WTC11 (cell line): ENCODE measurements around the gene CCNB2.
A peak's percentile ranks its signal among the peaks of the same experiment; 100 is the strongest.

ENCODE experiments used
- CTCF ChIP-seq: fragments of 200-600 bp; IDR thresholded peaks from 2 replicates; pipeline ENCODE4 v1.8.0; 2022; ENCODE audit warnings: antibody characterized with exemption
- FOXK1 ChIP-seq: sonication (generic); formaldehyde crosslinking; IDR thresholded peaks from 2 replicates; pipeline ENCODE4 v1.8.0; 2022; ENCODE audit warnings: mild to moderate bottlenecking, moderate library complexity, missing genetic modification reagents
- MAX ChIP-seq: sonication (generic); formaldehyde crosslinking; IDR thresholded peaks from 2 replicates; pipeline ENCODE4 v1.8.0; 2022; ENCODE audit warnings: mild to moderate bottlenecking, missing genetic modification reagents
- MLX ChIP-seq: sonication (generic); formaldehyde crosslinking; IDR thresholded peaks from 2 replicates; pipeline ENCODE4 v1.8.1; 2023; ENCODE audit warnings: mild to moderate bottlenecking, missing genetic modification reagents, moderate library complexity
- NR3C1 ChIP-seq: sonication (generic); formaldehyde crosslinking; conservative IDR thresholded peaks from 2 replicates; pipeline ENCODE4 v1.8.1; 2023; ENCODE audit warnings: low read depth, mild to moderate bottlenecking, missing genetic modification reagents
- PRDM15 ChIP-seq: sonication (generic); formaldehyde crosslinking; IDR thresholded peaks from 2 replicates; pipeline ENCODE4 v1.8.0; 2022; ENCODE audit warnings: missing genetic modification reagents
- TP53 ChIP-seq: sonication (generic); formaldehyde crosslinking; IDR thresholded peaks from 2 replicates; pipeline ENCODE4 v1.8.1; 2023; ENCODE audit warnings: mild to moderate bottlenecking, missing genetic modification reagents
- USF1 ChIP-seq: sonication (generic); formaldehyde crosslinking; IDR thresholded peaks from 2 replicates; pipeline ENCODE4 v1.8.0; 2022; ENCODE audit warnings: mild to moderate bottlenecking, missing genetic modification reagents
- ZMAT4 ChIP-seq: fragments of 250-450 bp; sonication (Bioruptor Pico); IDR thresholded peaks from 2 replicates; pipeline ENCODE4 v1.9.0; 2021; ENCODE audit warnings: mild to moderate bottlenecking
- ZNF138 ChIP-seq: sonication (generic); formaldehyde crosslinking; conservative IDR thresholded peaks from 2 replicates; pipeline ENCODE4 v1.8.1; 2022; ENCODE audit warnings: mild to moderate bottlenecking, moderate library complexity, missing genetic modification reagents
- ZNF416 ChIP-seq: fragments of 250-450 bp; sonication (Bioruptor Pico); IDR thresholded peaks from 2 replicates; pipeline ENCODE4 v1.9.0; 2021; ENCODE audit warnings: mild to moderate bottlenecking, inconsistent platforms
- ZSCAN18 ChIP-seq: fragments of 250-450 bp; sonication (Bioruptor Pico); IDR thresholded peaks from 2 replicates; pipeline ENCODE4 v2.1.2; 2022; ENCODE audit warnings: mild to moderate bottlenecking, moderate library complexity

GRCh38 chr15:59138243-59138642, 33.3 kb downstream of the CCNB2 start:
- TF ChIP-seq ZMAT4 (CRISPR knock-in tag) (no peak), TP53 (CRISPR knock-in tag) (no peak), ZNF138 (CRISPR knock-in tag) (no peak), MLX (CRISPR knock-in tag) (no peak), NR3C1 (CRISPR knock-in tag) (no peak), FOXK1 (CRISPR knock-in tag) (no peak), CTCF (peak; percentile 39; the same call in 1 of the 2 replicates), USF1 (no peak), ZNF416 (CRISPR knock-in tag) (no peak), MAX (no peak), ZSCAN18 (CRISPR knock-in tag) (peak; percentile 67; the same call in 1 of the 2 replicates), PRDM15 (CRISPR knock-in tag) (no peak)
